OCI-LY7 (cell line): ENCODE results near the gene TLR6. TPM values are rescaled to one million over a fixed set of nuclear protein-coding genes. Genes with fewer than 3 reads are reported as not detected.

Experiments
- BruUV-seq: library from RNA; stranded (reverse); fragments of 400-500 nt; replicated peaks from 2 replicates; lab custom pipeline; 2021; lab: Mats Ljungman, UMichigan
- CTCF ChIA-PET: fragments of 300-600 bp; sonication (Branson Sonifier 250); formaldehyde crosslinking; loops from one replicate; lab custom pipeline; 2022; ENCODE audit warnings: antibody characterized with exemption; ENCODE audit not compliant: unreplicated experiment; lab: Charles Lee
- POLR2A ChIA-PET: fragments of 300-600 bp; sonication (Branson Sonifier 250); formaldehyde crosslinking; loops from one replicate; lab custom pipeline; 2022; ENCODE audit warnings: antibody characterized with exemption; lab: Charles Lee
- DNase-seq: peaks from one replicate; pipeline ENCODE4 v3.0.0-alpha.2; 2015; ENCODE audit warnings: low spot score
- H2AFZ ChIP-seq: fragments of 200-600 bp; sonication (generic), shearing (Covaris generic); 2 replicates; pipeline ENCODE4 v1.6.1; 2014; ENCODE audit warnings: mild to moderate bottlenecking, antibody characterized with exemption, low read length, moderate library complexity
- H3K27ac ChIP-seq: fragments of 200-600 bp; sonication (generic); 2 replicates; pipeline ENCODE4 v1.5.1; 2014; ENCODE audit warnings: mixed run types, low read depth, mild to moderate bottlenecking, moderate library complexity, low read length, inconsistent platforms; ENCODE audit not compliant: poor library complexity, severe bottlenecking
- H3K36me3 ChIP-seq: fragments of 200-600 bp; sonication (generic); 2 replicates; pipeline ENCODE4 v1.6.1; 2014; ENCODE audit warnings: mild to moderate bottlenecking, antibody characterized with exemption, low read length, moderate library complexity, mixed read lengths; ENCODE audit not compliant: insufficient read depth
- H3K4me1 ChIP-seq: fragments of 200-600 bp; sonication (generic); 2 replicates; pipeline ENCODE4 v1.5.1; 2014; ENCODE audit warnings: mild to moderate bottlenecking, low read length; ENCODE audit not compliant: insufficient read depth, poor library complexity, severe bottlenecking
- H3K4me2 ChIP-seq: fragments of 200-600 bp; sonication (generic); 2 replicates; pipeline ENCODE4 v1.6.1; 2014; ENCODE audit warnings: mild to moderate bottlenecking, low read length
- H3K4me3 ChIP-seq: fragments of 200-600 bp; sonication (generic); 2 replicates; pipeline ENCODE4 v1.5.1; 2014; ENCODE audit warnings: mild to moderate bottlenecking, low read depth, low read length; ENCODE audit not compliant: poor library complexity, severe bottlenecking
- H3K79me2 ChIP-seq: fragments of 200-600 bp; sonication (generic); 2 replicates; pipeline ENCODE4 v1.6.1; 2016; ENCODE audit warnings: low read depth, mild to moderate bottlenecking, low read length, moderate library complexity, mixed read lengths; ENCODE audit not compliant: insufficient read depth
- H3K9me2 ChIP-seq: fragments of 200-600 bp; sonication (generic); 2 replicates; pipeline ENCODE4 v1.6.1; 2016; ENCODE audit warnings: mild to moderate bottlenecking, low read length, mixed read lengths; ENCODE audit not compliant: insufficient read depth
- H3K9me3 ChIP-seq: fragments of 200-600 bp; sonication (generic); 2 replicates; pipeline ENCODE4 v1.6.1; 2014; ENCODE audit warnings: mild to moderate bottlenecking, mixed run types, low read length, mixed read lengths
- H4K20me1 ChIP-seq: fragments of 200-600 bp; sonication (generic); 2 replicates; pipeline ENCODE4 v1.6.1; 2014; ENCODE audit warnings: mild to moderate bottlenecking, antibody characterized with exemption, low read length, moderate library complexity, mixed read lengths; ENCODE audit not compliant: insufficient read depth
- CTCF ChIP-seq: fragments of 200-600 bp; sonication (generic); conservative IDR thresholded peaks from 2 replicates; pipeline ENCODE4 v1.5.1; 2014; ENCODE audit warnings: mild to moderate bottlenecking, antibody characterized with exemption, low read length, moderate library complexity, mixed read lengths
- EZH2phosphoT487 ChIP-seq: fragments of 200-600 bp; sonication (generic); IDR thresholded peaks from 2 replicates; pipeline ENCODE4 v1.6.1; 2018; ENCODE audit warnings: low read depth, borderline replicate concordance, mild to moderate bottlenecking, mixed run types, antibody characterized with exemption, low read length, moderate library complexity, mixed read lengths
- intact Hi-C: fragments of 100-400 bp; cut with micrococcal nuclease; formaldehyde crosslinking; loops from one replicate; pipeline ENCODE4 v1.10.0; 2022; ENCODE audit not compliant: unreplicated experiment
- total RNA-seq, 2 experiments: library from RNA; depleted of rRNA in 1 of 2; stranded (reverse); fragments of >200 nt in 1 of 2; shearing (Covaris generic) in 1 of 2; gene quantifications; 2 replicates each; pipeline ENCODE4 v1.2.3, GENCODE V29; 2014 to 2022

Gene TLR6
- total RNA-seq, 2 experiments from 2014 or later: 1.5 to 9.2 TPM

GRCh38 chr4:38794051-38794450 is 62.6 kb downstream of the TLR6 start:
- BruUV-seq: no TSS peak
- intact Hi-C loops: no loop called here
- Histone ChIP-seq H3K4me1 (no peaks in the 10 kb centered on the region), H3K4me3 (no peak overlapping the region), H4K20me1 (no peaks in the 10 kb centered on the region), H3K79me2 (no peaks in the 10 kb centered on the region), H3K36me3 (peaks cover 14% of the 10 kb centered on the region), H3K9me3 (peaks cover 11% of the 10 kb centered on the region; the same call in 1 of the 2 replicates), H3K4me2 (no peak overlapping the region), H2AFZ (no peak overlapping the region), H3K27ac (no peak overlapping the region), H3K9me2 (no peaks in the 10 kb centered on the region)
- ChIA-PET POLR2A (interaction anchor here (1.8 to 2.9 kb wide), 2 partner anchors 10 to 12 kb away, joined by 11 to 14 read pairs; partner anchors contain the start of genes TLR1 and TLR10), CTCF (no interaction called here)
- DNase-seq: no peak
- no peak for TF ChIP-seq EZH2phosphoT487
- no peak for TF ChIP-seq CTCF

GRCh38 chr4:38791010-38791409 is 65.6 kb downstream of the TLR6 start:
- CTCF ChIA-PET: interaction anchor here (1.1 kb wide), 1 partner anchor 31 kb away, joined by 9 read pairs; no protein-coding TSS in a partner anchor
- Histone ChIP-seq H3K36me3 (0 out of 2 replicates have a peak, but pooled peaks cover 6% of the 10 kb centered on the region), H2AFZ (no peak overlapping the region), H3K4me2 (no peak overlapping the region), H3K4me3 (no peak overlapping the region), H3K9me3 (peaks cover 12% of the 10 kb centered on the region; the same call in 1 of the 2 replicates), H3K9me2 (no peaks in the 10 kb centered on the region), H4K20me1 (no peaks in the 10 kb centered on the region), H3K27ac (no peak overlapping the region), H3K4me1 (peaks cover 3% of the 10 kb centered on the region), H3K79me2 (no peaks in the 10 kb centered on the region)
- intact Hi-C loops: no loop called here
- DNase-seq: no peak
- TF ChIP-seq EZH2phosphoT487 (no peak), CTCF (no peak)
- BruUV-seq: no TSS peak
- POLR2A ChIA-PET: no interaction called here

GRCh38 chr4:38788317-38788716 is 68.3 kb downstream of the TLR6 start:
- Histone ChIP-seq H2AFZ (no peak overlapping the region), H3K27ac (no peak overlapping the region), H3K36me3 (no peaks in the 10 kb centered on the region; the same call in 1 of the 2 replicates), H4K20me1 (no peaks in the 10 kb centered on the region), H3K9me2 (no peaks in the 10 kb centered on the region), H3K4me1 (peaks cover 7% of the 10 kb centered on the region), H3K4me2 (no peak overlapping the region), H3K79me2 (no peaks in the 10 kb centered on the region), H3K4me3 (no peak overlapping the region), H3K9me3 (peaks cover 16% of the 10 kb centered on the region; the same call in 1 of the 2 replicates)
- intact Hi-C loops: loop anchor here (10.0 kb wide), 1 partner anchor 346 kb away; no protein-coding TSS in a partner anchor
- no peak for TF ChIP-seq CTCF
- no peak for TF ChIP-seq EZH2phosphoT487
- ChIA-PET CTCF (interaction anchor here (0.6 to 1.1 kb wide), 2 partner anchors 29 to 632 kb away, joined by 3 to 5 read pairs; no protein-coding TSS in a partner anchor), POLR2A (interaction anchor here (1.1 to 1.7 kb wide), 3 partner anchors 15 to 27 kb away, joined by 3 to 6 read pairs (median 3); no protein-coding TSS in a partner anchor)
- BruUV-seq: no TSS peak
- DNase-seq: no peak
